ENCODE measurements around the gene YPEL2. TPM values are rescaled to one million over a fixed set of nuclear protein-coding genes. Genes with fewer than 3 reads are reported as not detected.

Gene YPEL2
- total and polyA plus RNA-seq, 2 of the 13 experiments (the other 11 are each of a cell fraction or from before 2014, with no cell fraction given), result 8.5 to 21.1 TPM

GRCh38 chr17:59374612-59375011 is 43.2 kb downstream of the YPEL2 start:
- TF ChIP-seq ZBTB21 (CRISPR knock-in tag; IDR thresholded peaks at IDR 0.05) (no peak), NR2F6 (IDR thresholded peaks at IDR 0.05) (no peak), NR2F6 (CRISPR knock-in tag; IDR thresholded peaks at IDR 0.05) (no peak), ZNF629 (CRISPR knock-in tag; conservative IDR thresholded peaks at IDR 0.05) (peak; percentile 64)
- 97% methylated on average over 4 of the region's 4 CpGs for WGBS (ENCODE audit: low lambda C conversion rate)
- Histone ChIP-seq H4K20me1 (ENCODE audit: insufficient read depth, low read length) (no peaks in the 10 kb centered on the region), H2AFZ (ENCODE audit: low read length) (no peak overlapping the region), H3K4me2 (ENCODE audit: low read depth, low read length) (no peak overlapping the region), H3K4me3 (replicated peaks in 1 of 3; ENCODE audit: insufficient read depth in 1 of 3, low read depth in 2 of 3, low read length in 3 of 3) (no peak overlapping the region), H3K9me3 (ENCODE audit: low read length) (no peaks in the 10 kb centered on the region), H3K79me2 (ENCODE audit: insufficient read depth, low read length) (peaks cover 5% of the 10 kb centered on the region), H3K4me1 (ENCODE audit: insufficient read depth, low read length) (peaks cover 65% of the 10 kb centered on the region), H3K9ac (ENCODE audit: insufficient read depth, low read depth, low read length) (no peak overlapping the region), H3K36me3 (replicated peaks in 1 of 2; ENCODE audit: control insufficient read depth in 1 of 2, insufficient read depth in 2 of 2, low read length in 2 of 2) (no peaks in the 10 kb centered on the region; a peak in 3 of 5 replicates), H3K27me3 (ENCODE audit: control insufficient read depth in 1 of 2, insufficient read depth in 2 of 2, low read length in 2 of 2) (no peaks in the 10 kb centered on the region), H3K27ac (ENCODE audit: extremely low read length, insufficient read depth, low read length) (no peak overlapping the region)
- DNase-seq (ENCODE audit: low spot score) (no peak), FAIRE-seq (no peak), ATAC-seq (no peak)
- POLR2A ChIA-PET, result interaction anchor here (1.6 kb wide), 1 partner anchor 9 kb away, joined by 4 read pairs; no protein-coding TSS in a partner anchor
- intact Hi-C loops (cut with micrococcal nuclease; ENCODE audit: unreplicated experiment), result no loop called here
- no TSS peak for BruUV-seq (replicated peaks)
- CTCF ChIA-PET (ENCODE audit: low intra/inter-chr PET ratio, low total read pairs), result no interaction called here
- in situ Hi-C loops (cut with HindIII; ENCODE audit: extremely low pct_ligation_motif_present, low pct_unique_long_range_greater_than_20kb), result no loop called here

GRCh38 chr17:59375857-59376256 is 44.4 kb downstream of the YPEL2 start:
- intact Hi-C loops (cut with micrococcal nuclease; ENCODE audit: unreplicated experiment) (no loop called here), in situ Hi-C loops (cut with HindIII; ENCODE audit: extremely low pct_ligation_motif_present, low pct_unique_long_range_greater_than_20kb) (no loop called here)
- Histone ChIP-seq H3K9ac (ENCODE audit: insufficient read depth, low read depth, low read length) (no peak overlapping the region), H3K4me3 (replicated peaks in 1 of 3; ENCODE audit: insufficient read depth in 1 of 3, low read depth in 2 of 3, low read length in 3 of 3) (no peak overlapping the region), H3K9me3 (ENCODE audit: low read length) (no peaks in the 10 kb centered on the region), H3K4me2 (ENCODE audit: low read depth, low read length) (no peak overlapping the region), H3K27me3 (ENCODE audit: control insufficient read depth in 1 of 2, insufficient read depth in 2 of 2, low read length in 2 of 2) (no peaks in the 10 kb centered on the region), H4K20me1 (ENCODE audit: insufficient read depth, low read length) (no peaks in the 10 kb centered on the region), H3K4me1 (ENCODE audit: insufficient read depth, low read length) (peaks cover 55% of the 10 kb centered on the region), H2AFZ (ENCODE audit: low read length) (no peak overlapping the region), H3K36me3 (replicated peaks in 1 of 2; ENCODE audit: control insufficient read depth in 1 of 2, insufficient read depth in 2 of 2, low read length in 2 of 2) (no peaks in the 10 kb centered on the region; a peak in 3 of 5 replicates), H3K79me2 (ENCODE audit: insufficient read depth, low read length) (peaks cover 4% of the 10 kb centered on the region), H3K27ac (ENCODE audit: extremely low read length, insufficient read depth, low read length) (no peak overlapping the region)
- ChIA-PET CTCF (ENCODE audit: low intra/inter-chr PET ratio, low total read pairs) (no interaction called here), POLR2A (interaction anchor here (1.6 kb wide), 1 partner anchor 10 kb away, joined by 4 read pairs; no protein-coding TSS in a partner anchor)
- no TSS peak for BruUV-seq (replicated peaks)
- no peak for DNase-seq (ENCODE audit: low spot score)
- TF ChIP-seq FOXO4 (CRISPR knock-in tag; conservative IDR thresholded peaks at IDR 0.05) (0 out of 2 replicates have a peak, but pooled peaks have one; percentile 16), ZNF569 (CRISPR knock-in tag; IDR thresholded peaks at IDR 0.05; ENCODE audit: borderline replicate concordance) (no peak)
- FAIRE-seq, result no peak
- ATAC-seq, result no peak
